ENCODE measurements around the gene LGALS1. TPM values are rescaled to one million over a fixed set of nuclear protein-coding genes. Genes with fewer than 3 reads are reported as not detected.

Gene LGALS1
- polyA plus RNA-seq, 1 of the 3 experiments (the other 2 are of a cell fraction): 12,045 TPM

DNA sequence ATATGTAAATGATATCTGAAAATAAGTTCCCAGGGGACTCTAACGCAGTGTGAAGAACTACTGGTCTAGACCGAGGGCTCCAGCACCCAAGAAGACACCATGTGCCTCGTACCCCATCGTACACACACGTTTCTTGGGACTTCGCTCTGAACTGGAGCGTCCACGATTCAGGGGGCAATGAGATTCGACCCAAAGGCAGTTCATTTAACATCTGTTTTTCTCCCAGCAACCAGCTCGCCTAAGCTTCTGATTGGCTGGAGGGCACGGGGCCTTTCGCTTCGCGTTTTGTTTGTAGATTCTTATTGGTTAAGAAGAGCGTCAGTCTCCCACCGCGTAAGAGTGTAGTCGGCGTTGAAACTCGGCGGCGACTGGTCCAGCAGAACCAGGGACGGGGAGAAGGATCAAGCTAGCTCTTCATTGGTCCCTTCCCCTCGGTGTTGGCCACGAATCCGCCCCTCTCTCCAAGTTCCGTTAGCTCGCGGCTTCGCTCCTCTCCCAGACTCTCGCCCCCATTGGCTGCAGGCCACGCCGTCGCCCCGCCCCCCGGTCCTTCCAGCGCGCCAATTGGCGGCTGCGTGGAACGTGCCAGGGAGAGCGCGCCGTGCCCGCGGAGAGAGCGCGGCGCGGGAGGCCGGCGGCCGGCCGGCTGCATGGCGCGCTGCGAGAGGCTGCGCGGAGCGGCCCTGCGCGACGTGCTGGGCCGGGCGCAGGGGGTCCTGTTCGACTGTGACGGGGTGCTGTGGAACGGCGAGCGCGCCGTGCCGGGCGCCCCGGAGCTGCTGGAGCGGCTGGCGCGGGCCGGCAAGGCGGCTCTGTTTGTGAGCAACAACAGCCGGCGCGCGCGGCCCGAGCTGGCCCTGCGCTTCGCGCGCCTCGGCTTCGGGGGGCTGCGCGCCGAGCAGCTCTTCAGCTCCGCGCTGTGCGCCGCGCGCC, 17.0 kb upstream of the LGALS1 start, which contains the start of gene PDXP:
Gene PDXP (plus strand): TSS at position 591 of the 933 bp plus-strand sequence. CDS start 60 bp downstream, at position 651.
- Histone ChIP-seq H3K4me3 (ENCODE audit: low read depth in 2 of 2, low read length in 1 of 2) (peak within 1 kb of the TSS; percentile 67 to 70), H3K9me2 (no peaks in the 10 kb centered on the region), H3K9me3 (no peaks in the 10 kb centered on the region), H3K27ac (ENCODE audit: low read depth in 2 of 2, low read length in 1 of 2) (peak within 1 kb of the TSS; percentile 73 to 93), H3K4me2 (peak within 1 kb of the TSS; percentile 93), H4K20me1 (ENCODE audit: insufficient read depth) (peaks cover 22% of the 10 kb centered on the region; the same call in 1 of the 2 replicates), H3K9ac (peak within 1 kb of the TSS; percentile 67), H3F3A (replicated peaks; ENCODE audit: insufficient read depth) (peaks cover 20% of the 10 kb centered on the region), H3K27me3 (ENCODE audit: insufficient read depth) (no peaks in the 10 kb centered on the region), H2AFZ (ENCODE audit: low read depth) (peak within 1 kb of the TSS; percentile 91), H3K79me2 (ENCODE audit: insufficient read depth) (peaks cover 40% of the 10 kb centered on the region), H3K36me3 (replicated peaks in 1 of 2; ENCODE audit: control insufficient read depth in 1 of 2, insufficient read depth in 2 of 2, low read length in 1 of 2) (no peaks in the 10 kb centered on the region), H3K4me1 (ENCODE audit: control insufficient read depth in 1 of 2, insufficient read depth in 2 of 2, low read depth in 1 of 2, low read length in 1 of 2) (peaks cover 19 to 37% of the 10 kb centered on the region in 2 experiments; a peak in 3 of 4 replicates)
- POLR2A ChIA-PET: interaction anchor here (0.8 to 2.7 kb wide), 12 partner anchors 9 to 149 kb away, joined by 3 to 28 read pairs (median 6); partner anchors contain the start of genes GCAT, LGALS1 and NOL12
- DNase-seq: peak; percentile 98
- WGBS (ENCODE audit: low lambda C conversion rate): 2% methylated on average over 27 of the region's 101 CpGs
- CTCF ChIA-PET: interaction anchor here (0.6 to 44.3 kb wide), 10 partner anchors 12 to 96 kb away, joined by 3 to 898 read pairs (median 5); partner anchors contain the start of genes LGALS1, NOL12, SH3BP1 and TRIOBP
- no peak for TF ChIP-seq YY1 (IDR thresholded peaks at IDR 0.05; ENCODE audit: low read depth)
- TF ChIP-seq TAF1 (IDR thresholded peaks at IDR 0.05; ENCODE audit: borderline replicate concordance, low read depth, low read length): no peak
- 0 out of 2 replicates have a peak, but pooled peaks have one; percentile 41 for TF ChIP-seq GABPA (IDR thresholded peaks at IDR 0.05; ENCODE audit: low read depth)
- TF ChIP-seq, protein P1, sequence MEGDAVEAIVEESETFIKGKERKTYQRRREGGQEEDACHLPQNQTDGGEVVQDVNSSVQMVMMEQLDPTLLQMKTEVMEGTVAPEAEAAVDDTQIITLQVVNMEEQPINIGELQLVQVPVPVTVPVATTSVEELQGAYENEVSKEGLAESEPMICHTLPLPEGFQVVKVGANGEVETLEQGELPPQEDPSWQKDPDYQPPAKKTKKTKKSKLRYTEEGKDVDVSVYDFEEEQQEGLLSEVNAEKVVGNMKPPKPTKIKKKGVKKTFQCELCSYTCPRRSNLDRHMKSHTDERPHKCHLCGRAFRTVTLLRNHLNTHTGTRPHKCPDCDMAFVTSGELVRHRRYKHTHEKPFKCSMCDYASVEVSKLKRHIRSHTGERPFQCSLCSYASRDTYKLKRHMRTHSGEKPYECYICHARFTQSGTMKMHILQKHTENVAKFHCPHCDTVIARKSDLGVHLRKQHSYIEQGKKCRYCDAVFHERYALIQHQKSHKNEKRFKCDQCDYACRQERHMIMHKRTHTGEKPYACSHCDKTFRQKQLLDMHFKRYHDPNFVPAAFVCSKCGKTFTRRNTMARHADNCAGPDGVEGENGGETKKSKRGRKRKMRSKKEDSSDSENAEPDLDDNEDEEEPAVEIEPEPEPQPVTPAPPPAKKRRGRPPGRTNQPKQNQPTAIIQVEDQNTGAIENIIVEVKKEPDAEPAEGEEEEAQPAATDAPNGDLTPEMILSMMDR (IDR thresholded peaks at IDR 0.05): no peak
- no peak for TF ChIP-seq FOXJ3 (CRISPR knock-in tag; IDR thresholded peaks at IDR 0.05)
- TF ChIP-seq, protein P2, sequence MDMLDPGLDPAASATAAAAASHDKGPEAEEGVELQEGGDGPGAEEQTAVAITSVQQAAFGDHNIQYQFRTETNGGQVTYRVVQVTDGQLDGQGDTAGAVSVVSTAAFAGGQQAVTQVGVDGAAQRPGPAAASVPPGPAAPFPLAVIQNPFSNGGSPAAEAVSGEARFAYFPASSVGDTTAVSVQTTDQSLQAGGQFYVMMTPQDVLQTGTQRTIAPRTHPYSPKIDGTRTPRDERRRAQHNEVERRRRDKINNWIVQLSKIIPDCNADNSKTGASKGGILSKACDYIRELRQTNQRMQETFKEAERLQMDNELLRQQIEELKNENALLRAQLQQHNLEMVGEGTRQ (IDR thresholded peaks at IDR 0.05; ENCODE audit: borderline replicate concordance, low read depth, low read length): no peak
- no peak for TF ChIP-seq NFIC (IDR thresholded peaks at IDR 0.05; ENCODE audit: borderline replicate concordance)
- TF ChIP-seq FOSL2 (IDR thresholded peaks at IDR 0.05; ENCODE audit: borderline replicate concordance, low read depth): no peak
- TF ChIP-seq TEAD4 (IDR thresholded peaks at IDR 0.05; ENCODE audit: borderline replicate concordance, insufficient read depth): no peak
- TF ChIP-seq, protein P3, sequence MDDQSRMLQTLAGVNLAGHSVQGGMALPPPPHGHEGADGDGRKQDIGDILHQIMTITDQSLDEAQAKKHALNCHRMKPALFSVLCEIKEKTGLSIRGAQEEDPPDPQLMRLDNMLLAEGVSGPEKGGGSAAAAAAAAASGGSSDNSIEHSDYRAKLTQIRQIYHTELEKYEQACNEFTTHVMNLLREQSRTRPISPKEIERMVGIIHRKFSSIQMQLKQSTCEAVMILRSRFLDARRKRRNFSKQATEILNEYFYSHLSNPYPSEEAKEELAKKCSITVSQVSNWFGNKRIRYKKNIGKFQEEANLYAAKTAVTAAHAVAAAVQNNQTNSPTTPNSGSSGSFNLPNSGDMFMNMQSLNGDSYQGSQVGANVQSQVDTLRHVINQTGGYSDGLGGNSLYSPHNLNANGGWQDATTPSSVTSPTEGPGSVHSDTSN (IDR thresholded peaks at IDR 0.05): peak; percentile 100
- TF ChIP-seq, protein P4, sequence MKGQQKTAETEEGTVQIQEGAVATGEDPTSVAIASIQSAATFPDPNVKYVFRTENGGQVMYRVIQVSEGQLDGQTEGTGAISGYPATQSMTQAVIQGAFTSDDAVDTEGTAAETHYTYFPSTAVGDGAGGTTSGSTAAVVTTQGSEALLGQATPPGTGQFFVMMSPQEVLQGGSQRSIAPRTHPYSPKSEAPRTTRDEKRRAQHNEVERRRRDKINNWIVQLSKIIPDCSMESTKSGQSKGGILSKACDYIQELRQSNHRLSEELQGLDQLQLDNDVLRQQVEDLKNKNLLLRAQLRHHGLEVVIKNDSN (IDR thresholded peaks at IDR 0.05; ENCODE audit: borderline replicate concordance, low read depth): 0 out of 2 replicates have a peak, but pooled peaks have one; percentile 32
- peak; percentile 61; the same call in 1 of the 2 replicates for TF ChIP-seq MXI1 (IDR thresholded peaks at IDR 0.05; ENCODE audit: low read depth, low read length)
- no peak; a peak in 1 of 4 replicates for TF ChIP-seq EP300 (IDR thresholded peaks at IDR 0.05; ENCODE audit: borderline replicate concordance in 1 of 2, low read depth in 1 of 2, low read length in 1 of 2)
- TF ChIP-seq SMC3 (IDR thresholded peaks at IDR 0.05; ENCODE audit: low read depth, low read length): no peak
- no peak for TF ChIP-seq RCOR1 (IDR thresholded peaks at IDR 0.05; ENCODE audit: low read length)
- TF ChIP-seq, protein P5, sequence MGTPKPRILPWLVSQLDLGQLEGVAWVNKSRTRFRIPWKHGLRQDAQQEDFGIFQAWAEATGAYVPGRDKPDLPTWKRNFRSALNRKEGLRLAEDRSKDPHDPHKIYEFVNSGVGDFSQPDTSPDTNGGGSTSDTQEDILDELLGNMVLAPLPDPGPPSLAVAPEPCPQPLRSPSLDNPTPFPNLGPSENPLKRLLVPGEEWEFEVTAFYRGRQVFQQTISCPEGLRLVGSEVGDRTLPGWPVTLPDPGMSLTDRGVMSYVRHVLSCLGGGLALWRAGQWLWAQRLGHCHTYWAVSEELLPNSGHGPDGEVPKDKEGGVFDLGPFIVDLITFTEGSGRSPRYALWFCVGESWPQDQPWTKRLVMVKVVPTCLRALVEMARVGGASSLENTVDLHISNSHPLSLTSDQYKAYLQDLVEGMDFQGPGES (IDR thresholded peaks at IDR 0.05; ENCODE audit: low read depth, low read length): peak; percentile 92
- TF ChIP-seq GATA2 (CRISPR knock-in tag; IDR thresholded peaks at IDR 0.05): no peak
- peak; percentile 89 for TF ChIP-seq CHD2 (IDR thresholded peaks at IDR 0.05; ENCODE audit: low read length, partially characterized antibody)
- TF ChIP-seq, protein P6, sequence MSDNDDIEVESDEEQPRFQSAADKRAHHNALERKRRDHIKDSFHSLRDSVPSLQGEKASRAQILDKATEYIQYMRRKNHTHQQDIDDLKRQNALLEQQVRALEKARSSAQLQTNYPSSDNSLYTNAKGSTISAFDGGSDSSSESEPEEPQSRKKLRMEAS (IDR thresholded peaks at IDR 0.05; ENCODE audit: low read depth): peak; percentile 90
- TF ChIP-seq, protein P7, sequence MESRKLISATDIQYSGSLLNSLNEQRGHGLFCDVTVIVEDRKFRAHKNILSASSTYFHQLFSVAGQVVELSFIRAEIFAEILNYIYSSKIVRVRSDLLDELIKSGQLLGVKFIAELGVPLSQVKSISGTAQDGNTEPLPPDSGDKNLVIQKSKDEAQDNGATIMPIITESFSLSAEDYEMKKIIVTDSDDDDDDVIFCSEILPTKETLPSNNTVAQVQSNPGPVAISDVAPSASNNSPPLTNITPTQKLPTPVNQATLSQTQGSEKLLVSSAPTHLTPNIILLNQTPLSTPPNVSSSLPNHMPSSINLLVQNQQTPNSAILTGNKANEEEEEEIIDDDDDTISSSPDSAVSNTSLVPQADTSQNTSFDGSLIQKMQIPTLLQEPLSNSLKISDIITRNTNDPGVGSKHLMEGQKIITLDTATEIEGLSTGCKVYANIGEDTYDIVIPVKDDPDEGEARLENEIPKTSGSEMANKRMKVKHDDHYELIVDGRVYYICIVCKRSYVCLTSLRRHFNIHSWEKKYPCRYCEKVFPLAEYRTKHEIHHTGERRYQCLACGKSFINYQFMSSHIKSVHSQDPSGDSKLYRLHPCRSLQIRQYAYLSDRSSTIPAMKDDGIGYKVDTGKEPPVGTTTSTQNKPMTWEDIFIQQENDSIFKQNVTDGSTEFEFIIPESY (IDR thresholded peaks at IDR 0.05; ENCODE audit: borderline replicate concordance, low read depth): no peak
- peak; percentile 18; the same call in 1 of the 2 replicates for TF ChIP-seq NRF1 (IDR thresholded peaks at IDR 0.05; ENCODE audit: low read depth, low read length)
- no peak for TF ChIP-seq EZH2phosphoT487 (IDR thresholded peaks at IDR 0.05; ENCODE audit: borderline replicate concordance, low read depth)
